ENCODE results near the gene SLC6A4.

Gene SLC6A4

DNA sequence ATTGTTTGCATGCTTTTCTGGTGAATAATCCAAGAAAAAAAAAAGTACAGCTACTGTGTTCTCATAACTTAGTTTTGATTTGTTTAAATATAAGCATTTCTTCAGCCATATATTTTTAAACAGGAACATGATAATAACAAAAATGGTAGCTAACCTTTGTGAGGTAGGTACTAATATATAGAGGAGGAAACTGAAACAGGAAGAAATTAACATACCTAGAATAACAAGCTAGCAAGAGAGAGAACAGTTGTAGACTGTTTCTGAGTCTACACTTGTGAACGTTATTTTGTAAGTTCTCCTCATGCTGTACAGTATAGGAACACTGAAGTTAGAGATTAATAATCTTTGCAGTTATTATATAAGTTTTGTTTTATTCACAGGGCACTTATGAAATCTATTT lies 69.5 kb downstream of the SLC6A4 start:
- TF ChIP-seq TAF1 (IDR thresholded peaks at IDR 0.05; ENCODE audit: borderline replicate concordance, insufficient read depth, low read length): no peak
- no peak for TF ChIP-seq POLR2AphosphoS5 (IDR thresholded peaks at IDR 0.05; ENCODE audit: low read depth, low read length)
- TF ChIP-seq, protein P1, sequence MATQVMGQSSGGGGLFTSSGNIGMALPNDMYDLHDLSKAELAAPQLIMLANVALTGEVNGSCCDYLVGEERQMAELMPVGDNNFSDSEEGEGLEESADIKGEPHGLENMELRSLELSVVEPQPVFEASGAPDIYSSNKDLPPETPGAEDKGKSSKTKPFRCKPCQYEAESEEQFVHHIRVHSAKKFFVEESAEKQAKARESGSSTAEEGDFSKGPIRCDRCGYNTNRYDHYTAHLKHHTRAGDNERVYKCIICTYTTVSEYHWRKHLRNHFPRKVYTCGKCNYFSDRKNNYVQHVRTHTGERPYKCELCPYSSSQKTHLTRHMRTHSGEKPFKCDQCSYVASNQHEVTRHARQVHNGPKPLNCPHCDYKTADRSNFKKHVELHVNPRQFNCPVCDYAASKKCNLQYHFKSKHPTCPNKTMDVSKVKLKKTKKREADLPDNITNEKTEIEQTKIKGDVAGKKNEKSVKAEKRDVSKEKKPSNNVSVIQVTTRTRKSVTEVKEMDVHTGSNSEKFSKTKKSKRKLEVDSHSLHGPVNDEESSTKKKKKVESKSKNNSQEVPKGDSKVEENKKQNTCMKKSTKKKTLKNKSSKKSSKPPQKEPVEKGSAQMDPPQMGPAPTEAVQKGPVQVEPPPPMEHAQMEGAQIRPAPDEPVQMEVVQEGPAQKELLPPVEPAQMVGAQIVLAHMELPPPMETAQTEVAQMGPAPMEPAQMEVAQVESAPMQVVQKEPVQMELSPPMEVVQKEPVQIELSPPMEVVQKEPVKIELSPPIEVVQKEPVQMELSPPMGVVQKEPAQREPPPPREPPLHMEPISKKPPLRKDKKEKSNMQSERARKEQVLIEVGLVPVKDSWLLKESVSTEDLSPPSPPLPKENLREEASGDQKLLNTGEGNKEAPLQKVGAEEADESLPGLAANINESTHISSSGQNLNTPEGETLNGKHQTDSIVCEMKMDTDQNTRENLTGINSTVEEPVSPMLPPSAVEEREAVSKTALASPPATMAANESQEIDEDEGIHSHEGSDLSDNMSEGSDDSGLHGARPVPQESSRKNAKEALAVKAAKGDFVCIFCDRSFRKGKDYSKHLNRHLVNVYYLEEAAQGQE (IDR thresholded peaks at IDR 0.05; ENCODE audit: insufficient read depth in 1 of 2, low read depth in 2 of 2, low read length in 2 of 2): no peak
- no peak for TF ChIP-seq SIN3A (IDR thresholded peaks at IDR 0.05; ENCODE audit: borderline replicate concordance, insufficient read depth, low read length)
- no peak for TF ChIP-seq FOXP2 (optimal IDR thresholded peaks at IDR 0.05; ENCODE audit: borderline replicate concordance, extremely low read depth, extremely low read length, insufficient read depth)

DNA sequence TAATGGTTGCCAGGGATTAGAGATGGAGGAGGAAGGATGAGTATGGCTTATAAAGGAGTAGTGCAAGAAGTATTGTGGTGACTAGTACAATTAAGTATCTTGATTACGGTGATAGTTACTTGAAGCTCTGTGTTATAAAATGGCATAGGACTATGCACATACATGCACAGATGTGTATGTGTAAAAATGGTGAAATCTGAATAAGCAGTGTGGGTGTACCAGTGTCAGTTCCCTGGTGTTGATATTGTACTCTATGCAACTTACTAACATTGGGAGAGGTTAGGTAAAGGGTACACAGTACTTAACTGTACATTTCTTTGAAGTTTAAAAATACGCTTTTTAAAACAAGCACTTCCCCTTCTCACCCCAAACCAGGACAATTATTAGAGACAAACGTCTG lies 70.3 kb downstream of the SLC6A4 start:
- TF ChIP-seq SIN3A (IDR thresholded peaks at IDR 0.05; ENCODE audit: borderline replicate concordance, insufficient read depth, low read length) (no peak), POLR2AphosphoS5 (IDR thresholded peaks at IDR 0.05; ENCODE audit: low read depth, low read length) (no peak), TAF1 (IDR thresholded peaks at IDR 0.05; ENCODE audit: borderline replicate concordance, insufficient read depth, low read length) (no peak), FOXP2 (optimal IDR thresholded peaks at IDR 0.05; ENCODE audit: borderline replicate concordance, extremely low read depth, extremely low read length, insufficient read depth) (no peak)
- TF ChIP-seq, protein P1 (IDR thresholded peaks at IDR 0.05; ENCODE audit: insufficient read depth in 1 of 2, low read depth in 2 of 2, low read length in 2 of 2): no peak

DNA sequence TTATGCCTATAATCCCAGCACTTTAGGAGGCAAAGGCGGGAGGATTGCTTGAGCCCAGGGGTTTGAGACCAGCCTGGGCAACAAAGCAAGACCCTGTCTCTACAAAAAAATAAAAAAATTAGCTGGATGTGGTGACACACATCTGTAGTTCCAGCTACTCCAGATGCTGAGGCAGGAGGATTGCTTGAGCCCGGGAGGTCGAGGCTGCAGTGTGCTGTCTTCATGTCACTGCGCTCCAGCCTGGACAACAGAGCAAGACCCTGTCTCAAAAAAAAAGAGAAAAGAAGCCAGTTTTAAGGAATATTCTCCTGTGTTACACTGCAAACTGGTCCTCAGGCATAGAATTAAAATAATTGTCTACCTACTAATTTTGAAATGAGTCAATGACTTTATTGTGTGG lies 71.0 kb downstream of the SLC6A4 start:
- TF ChIP-seq FOXP2 (optimal IDR thresholded peaks at IDR 0.05; ENCODE audit: borderline replicate concordance, extremely low read depth, extremely low read length, insufficient read depth) (no peak), POLR2AphosphoS5 (IDR thresholded peaks at IDR 0.05; ENCODE audit: low read depth, low read length) (no peak), TAF1 (IDR thresholded peaks at IDR 0.05; ENCODE audit: borderline replicate concordance, insufficient read depth, low read length) (no peak), SIN3A (IDR thresholded peaks at IDR 0.05; ENCODE audit: borderline replicate concordance, insufficient read depth, low read length) (no peak)
- TF ChIP-seq, protein P1 (IDR thresholded peaks at IDR 0.05; ENCODE audit: insufficient read depth in 1 of 2, low read depth in 2 of 2, low read length in 2 of 2): no peak

DNA sequence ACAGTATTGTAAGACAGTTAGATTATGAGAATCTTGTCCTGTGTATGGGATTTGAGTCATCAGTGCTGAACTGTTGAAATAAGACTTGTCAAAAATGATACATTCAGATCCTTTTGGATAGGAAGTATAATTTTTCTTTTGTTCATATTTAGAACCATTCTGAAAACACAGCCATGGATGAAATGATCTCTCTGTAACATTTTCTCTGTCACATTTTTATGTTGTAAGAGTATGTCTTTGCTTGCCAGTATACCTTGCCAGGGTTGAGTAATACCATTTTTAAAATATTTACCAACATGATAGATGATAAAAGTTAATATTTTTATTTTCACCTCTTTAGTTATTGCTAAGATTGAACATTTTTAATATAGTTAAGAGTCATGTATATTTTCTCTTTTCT lies 73.9 kb downstream of the SLC6A4 start:
- TF ChIP-seq, protein P1 (IDR thresholded peaks at IDR 0.05; ENCODE audit: insufficient read depth in 1 of 2, low read depth in 2 of 2, low read length in 2 of 2): no peak

DNA sequence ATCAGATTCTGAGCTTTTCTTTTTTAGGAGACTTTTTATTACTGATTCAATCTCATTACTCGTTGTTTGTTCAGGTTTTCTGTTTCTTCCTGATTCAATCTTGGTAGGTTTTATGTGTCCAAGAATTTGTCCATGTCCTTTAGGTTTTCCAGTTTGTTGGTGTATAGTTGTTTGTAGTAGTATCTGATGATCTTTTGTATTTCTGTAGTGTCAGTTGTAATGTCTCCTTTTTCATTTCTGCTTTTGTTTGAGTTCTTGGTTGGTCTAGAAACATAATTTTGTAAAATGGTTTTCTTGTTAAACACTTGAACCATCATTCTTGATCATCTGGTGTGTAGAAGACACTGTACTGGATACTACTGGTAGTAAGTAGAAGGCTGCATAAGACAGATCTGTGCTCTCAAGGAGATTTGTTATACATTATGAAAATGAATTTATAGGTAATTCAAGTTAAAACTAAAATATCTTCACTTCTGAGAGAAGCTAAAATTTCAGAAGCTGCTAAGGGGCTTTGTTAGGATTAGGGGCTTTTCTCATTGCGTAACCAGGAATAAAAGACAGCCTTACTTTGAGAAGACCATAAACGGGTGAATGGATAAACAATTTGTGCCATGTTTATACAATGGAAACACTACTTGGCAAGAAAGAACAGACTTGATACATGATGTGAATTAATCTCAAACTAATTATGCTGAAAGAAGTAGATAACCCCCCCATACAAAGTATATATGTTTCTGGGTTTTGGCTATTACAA lies 74.9 kb downstream of the SLC6A4 start:
- TF ChIP-seq, protein P1 (IDR thresholded peaks at IDR 0.05; ENCODE audit: insufficient read depth in 1 of 2, low read depth in 2 of 2, low read length in 2 of 2): no peak
